Keratinocyte (primary cell): Measurements from ENCODE around the gene ECE1. TPM values are rescaled to one million over a fixed set of nuclear protein-coding genes. Genes with fewer than 3 reads are reported as not detected.

Source experiments
- DNase-seq: peaks from one replicate; pipeline ENCODE4 v3.0.0-alpha.2; 2011; ENCODE audit warnings: low read depth, missing footprints, low spot score
- FAIRE-seq: peaks from 2 replicates; lab custom pipeline; 2011; peaks lifted over from hg19 to GRCh38; lab: Jason Lieb, UNC
- H2AFZ ChIP-seq: 2 replicates; pipeline ENCODE4 v1.6.0; 2012; ENCODE audit warnings: low read length, control low read depth, inconsistent platforms; ENCODE audit not compliant: control insufficient read depth
- H3K27ac ChIP-seq: 2 replicates; pipeline ENCODE4 v1.5.1; 2011; ENCODE audit warnings: low read length; ENCODE audit not compliant: control insufficient read depth, insufficient read depth
- H3K27me3 ChIP-seq: 3 replicates; pipeline ENCODE4 v1.6.0; 2011; ENCODE audit warnings: low read length; ENCODE audit not compliant: control insufficient read depth, insufficient read depth; ENCODE audit errors: extremely low read depth
- H3K36me3 ChIP-seq, 2 experiments: 2 replicates in 1 of 2; 3 replicates in 1 of 2; pipeline ENCODE4 v1.5.1; 2011; ENCODE audit warnings: low read length in 2 of 2, mild to moderate bottlenecking in 1 of 2; ENCODE audit not compliant: control insufficient read depth in 2 of 2, insufficient read depth in 2 of 2; ENCODE audit errors: extremely low read depth in 1 of 2
- H3K4me1 ChIP-seq: 3 replicates; pipeline ENCODE4 v1.5.1; 2011; ENCODE audit warnings: low read length; ENCODE audit not compliant: control insufficient read depth, insufficient read depth; ENCODE audit errors: extremely low read depth
- H3K4me2 ChIP-seq: 3 replicates; pipeline ENCODE4 v1.6.0; 2011; ENCODE audit warnings: low read depth, low read length; ENCODE audit not compliant: control insufficient read depth, insufficient read depth; ENCODE audit errors: extremely low read depth
- H3K4me3 ChIP-seq, 3 experiments: fragments of 200-600 bp in 1 of 3; sonication (generic) in 1 of 3; 2 replicates in 2 of 3; 3 replicates in 1 of 3; pipeline ENCODE4 v1.5.1; 2011 to 2016; ENCODE audit warnings: low read length in 3 of 3, mild to moderate bottlenecking in 3 of 3, control low read depth in 2 of 3, inconsistent platforms in 1 of 3, low read depth in 1 of 3, mixed read lengths in 1 of 3, mixed run types in 1 of 3, moderate library complexity in 1 of 3; ENCODE audit not compliant: control insufficient read depth in 2 of 3, insufficient read depth in 2 of 3; ENCODE audit errors: extremely low read depth in 1 of 3
- H3K79me2 ChIP-seq: 2 replicates; pipeline ENCODE4 v1.6.0; 2012; ENCODE audit warnings: low read length; ENCODE audit not compliant: control insufficient read depth, insufficient read depth
- H3K9ac ChIP-seq: 3 replicates; pipeline ENCODE4 v1.6.0; 2011; ENCODE audit warnings: low read length; ENCODE audit not compliant: control insufficient read depth, insufficient read depth; ENCODE audit errors: extremely low read depth
- H3K9me1 ChIP-seq: 3 replicates; pipeline ENCODE4 v1.6.0; 2011; ENCODE audit warnings: low read length; ENCODE audit not compliant: control insufficient read depth, insufficient read depth; ENCODE audit errors: extremely low read depth
- H3K9me3 ChIP-seq: 2 replicates; pipeline ENCODE4 v1.5.1; 2012; ENCODE audit warnings: low read depth, low read length; ENCODE audit not compliant: control insufficient read depth
- H4K20me1 ChIP-seq: 3 replicates; pipeline ENCODE4 v1.6.0; 2011; ENCODE audit warnings: low read length; ENCODE audit not compliant: control insufficient read depth, insufficient read depth; ENCODE audit errors: extremely low read depth
- CTCF ChIP-seq, 3 experiments: IDR thresholded peaks in 1 of 3; conservative IDR thresholded peaks in 1 of 3; optimal IDR thresholded peaks in 1 of 3; 2 replicates in 2 of 3; 3 replicates in 1 of 3; pipeline versions ENCODE3 to v1.5.1; 2011; ENCODE audit warnings: low read length in 3 of 3, mild to moderate bottlenecking in 3 of 3, moderate library complexity in 2 of 3, control low read depth in 1 of 3, inconsistent platforms in 1 of 3; ENCODE audit not compliant: insufficient read depth in 2 of 3; ENCODE audit errors: extremely low read depth in 1 of 3
- EZH2 ChIP-seq: IDR thresholded peaks from one replicate; pipeline ENCODE4 v1.6.1; 2012; ENCODE audit warnings: inconsistent platforms, mild to moderate bottlenecking, low read length, moderate library complexity
- dilution Hi-C: fragments of 300-500 bp; cut with MboI; formaldehyde crosslinking; loops from one replicate; pipeline ENCODE4 v1.7.0; 2020; ENCODE audit warnings: low sequenced_read_pairs; ENCODE audit not compliant: extremely low pct_ligation_motif_present
- polyA plus RNA-seq, 5 experiments: library from polyadenylated mRNA; depleted of rRNA in 3 of 5; stranded (reverse) in 3 of 5; stranded (forward) in 1 of 5; unstranded in 1 of 5; fragments of >200 nt; gene quantifications; 1 replicate in 1 of 5; 2 replicates in 3 of 5; 3 replicates in 1 of 5; pipeline versions ENCODE4 v1.2.1 to v1.2.3, GENCODE V29; 2011 to 2012; ENCODE audit warnings: missing spikeins in 2 of 5, low read depth in 1 of 5, low replicate concordance in 1 of 5

ECE1 gene
- polyA plus RNA-seq, 1 donor (not counting 4 experiments of a cell fraction or from before 2014, with no cell fraction given): 59.1 TPM

GRCh38 chr1:21272540-21272939, 17.7 kb downstream of the ECE1 start:
- Histone ChIP-seq H3K27me3 (no peaks in the 10 kb centered on the region), H3K4me3 (no peak overlapping the region), H4K20me1 (no peaks in the 10 kb centered on the region), H3K9ac (no peak overlapping the region), H2AFZ (no peak overlapping the region), H3K9me1 (no peaks in the 10 kb centered on the region), H3K4me1 (no peaks in the 10 kb centered on the region), H3K27ac (no peak overlapping the region), H3K9me3 (no peaks in the 10 kb centered on the region), H3K36me3 (peaks cover 17 to 29% of the 10 kb centered on the region in 2 experiments), H3K4me2 (no peak overlapping the region), H3K79me2 (no peaks in the 10 kb centered on the region)
- dilution Hi-C loops: no loop called here
- no peak for DNase-seq
- TF ChIP-seq CTCF (optimal IDR thresholded peaks at IDR 0.05 in 1 of 3, IDR thresholded peaks at IDR 0.05 in 1 of 3, conservative IDR thresholded peaks at IDR 0.05 in 1 of 3; ENCODE audit: extremely low read depth in 1 of 3, insufficient read depth in 2 of 3, low read length in 3 of 3) (no peak), EZH2 (no peak)
- FAIRE-seq: no peak

GRCh38 chr1:21271550-21271949, 18.7 kb downstream of the ECE1 start:
- TF ChIP-seq CTCF (optimal IDR thresholded peaks at IDR 0.05 in 1 of 3, IDR thresholded peaks at IDR 0.05 in 1 of 3, conservative IDR thresholded peaks at IDR 0.05 in 1 of 3; ENCODE audit: extremely low read depth in 1 of 3, insufficient read depth in 2 of 3, low read length in 3 of 3) (no peak), EZH2 (no peak)
- FAIRE-seq (no peak), DNase-seq (no peak)
- Histone ChIP-seq H3K27me3 (no peaks in the 10 kb centered on the region), H4K20me1 (no peaks in the 10 kb centered on the region), H3K36me3 (peaks cover 18 to 29% of the 10 kb centered on the region in 2 experiments), H3K9ac (no peak overlapping the region), H3K4me1 (no peaks in the 10 kb centered on the region), H3K9me3 (no peaks in the 10 kb centered on the region), H3K9me1 (no peaks in the 10 kb centered on the region), H3K4me3 (no peak overlapping the region), H3K79me2 (no peaks in the 10 kb centered on the region), H3K4me2 (no peak overlapping the region), H3K27ac (no peak overlapping the region), H2AFZ (no peak overlapping the region)
- dilution Hi-C loops: no loop called here
